Ishikawa (cell line): ENCODE measurements around the gene RHCG.

Experiments used
- CEBPB ChIP-seq: IDR thresholded peaks from 2 replicates; pipeline ENCODE4 v1.6.1; 2012
- CREB1 ChIP-seq: IDR thresholded peaks from 2 replicates; pipeline ENCODE4 v1.6.1; 2012; ENCODE audit warnings: low read depth
- EGR1 ChIP-seq: IDR thresholded peaks from 2 replicates; pipeline ENCODE4 v1.6.1; 2012
- EP300 ChIP-seq: IDR thresholded peaks from 2 replicates; pipeline ENCODE4 v1.6.1; 2012; ENCODE audit warnings: borderline replicate concordance
- FOXM1 ChIP-seq: IDR thresholded peaks from 2 replicates; pipeline ENCODE4 v1.6.1; 2012; ENCODE audit warnings: low read depth, borderline replicate concordance
- NFIC ChIP-seq: IDR thresholded peaks from 2 replicates; pipeline ENCODE4 v1.6.1; 2012
- RAD21 ChIP-seq: IDR thresholded peaks from 2 replicates; pipeline ENCODE4 v1.6.1; 2012; ENCODE audit warnings: low read depth
- TAF1 ChIP-seq: IDR thresholded peaks from 2 replicates; pipeline ENCODE4 v1.6.1; 2012; ENCODE audit warnings: low read depth, mild to moderate bottlenecking
- TCF12 ChIP-seq: IDR thresholded peaks from 2 replicates; pipeline ENCODE4 v1.6.1; 2012; ENCODE audit warnings: low read depth
- TEAD4 ChIP-seq: IDR thresholded peaks from 2 replicates; pipeline ENCODE4 v1.6.1; 2012
- YY1 ChIP-seq: IDR thresholded peaks from 2 replicates; pipeline ENCODE4 v1.6.1; 2012; ENCODE audit warnings: low read depth
- ZBTB7A ChIP-seq: IDR thresholded peaks from 2 replicates; pipeline ENCODE4 v1.6.1; 2012; ENCODE audit warnings: low read depth
- TF ChIP-seq, protein P1 (sequence below): IDR thresholded peaks from 2 replicates; pipeline ENCODE4 v1.6.1; 2012
- TF ChIP-seq, protein P2 (sequence below): IDR thresholded peaks from 2 replicates; pipeline ENCODE4 v1.6.1; 2012
- TF ChIP-seq, protein P3 (sequence below): IDR thresholded peaks from 2 replicates; pipeline ENCODE4 v1.6.1; 2012; ENCODE audit warnings: low read depth, mild to moderate bottlenecking

Gene RHCG

DNA sequence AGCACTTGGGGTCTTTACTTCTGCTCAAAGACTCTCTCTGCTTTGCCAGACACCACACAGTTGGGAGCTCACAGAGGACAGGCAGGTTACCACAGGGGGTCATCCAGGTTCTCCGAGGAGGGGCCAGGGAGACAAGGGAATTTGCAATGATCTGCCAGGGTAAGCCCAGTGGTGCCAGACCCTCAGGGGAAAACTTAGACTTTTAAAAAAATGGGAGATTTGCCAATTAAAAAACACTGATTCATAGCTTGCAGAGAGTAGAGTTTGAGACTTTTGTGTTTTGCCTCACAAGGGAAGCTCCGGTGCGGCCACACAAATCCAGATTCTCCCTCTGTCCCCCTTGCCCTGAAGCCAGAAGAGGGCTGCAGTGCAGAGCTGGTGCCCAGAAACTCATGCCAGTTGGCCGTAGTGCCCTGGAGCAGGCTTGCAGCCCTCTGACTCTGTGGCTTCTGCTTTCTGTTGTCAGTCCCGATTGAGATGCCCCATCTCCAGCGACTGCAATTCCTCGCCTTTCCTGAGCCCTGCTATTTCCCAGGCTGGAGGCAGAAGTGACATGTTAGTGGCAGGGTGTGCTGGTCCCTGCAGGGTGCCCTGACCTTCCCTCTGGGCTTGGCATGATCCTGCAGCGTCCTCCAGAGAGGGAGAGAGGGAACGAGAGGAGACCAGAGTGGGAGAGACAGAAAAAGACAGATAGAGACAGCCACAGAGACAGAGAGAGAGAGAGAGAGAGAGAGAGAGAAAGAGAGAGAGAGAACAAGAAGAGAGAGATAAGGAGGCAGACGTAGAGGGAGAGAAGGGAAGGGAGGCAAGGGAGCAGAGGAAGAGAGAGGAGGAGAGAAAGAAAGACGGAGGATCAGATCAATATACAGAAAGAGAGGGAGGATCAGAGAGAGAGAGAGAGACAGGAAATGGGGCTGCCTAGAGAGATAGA is 46.0 kb downstream of the RHCG start:
- TF ChIP-seq TAF1 (no peak), CEBPB (no peak), RAD21 (no peak), TCF12 (no peak), NFIC (no peak), YY1 (no peak), ZBTB7A (no peak)
- TF ChIP-seq, protein P1, sequence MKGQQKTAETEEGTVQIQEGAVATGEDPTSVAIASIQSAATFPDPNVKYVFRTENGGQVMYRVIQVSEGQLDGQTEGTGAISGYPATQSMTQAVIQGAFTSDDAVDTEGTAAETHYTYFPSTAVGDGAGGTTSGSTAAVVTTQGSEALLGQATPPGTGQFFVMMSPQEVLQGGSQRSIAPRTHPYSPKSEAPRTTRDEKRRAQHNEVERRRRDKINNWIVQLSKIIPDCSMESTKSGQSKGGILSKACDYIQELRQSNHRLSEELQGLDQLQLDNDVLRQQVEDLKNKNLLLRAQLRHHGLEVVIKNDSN, result no peak

DNA sequence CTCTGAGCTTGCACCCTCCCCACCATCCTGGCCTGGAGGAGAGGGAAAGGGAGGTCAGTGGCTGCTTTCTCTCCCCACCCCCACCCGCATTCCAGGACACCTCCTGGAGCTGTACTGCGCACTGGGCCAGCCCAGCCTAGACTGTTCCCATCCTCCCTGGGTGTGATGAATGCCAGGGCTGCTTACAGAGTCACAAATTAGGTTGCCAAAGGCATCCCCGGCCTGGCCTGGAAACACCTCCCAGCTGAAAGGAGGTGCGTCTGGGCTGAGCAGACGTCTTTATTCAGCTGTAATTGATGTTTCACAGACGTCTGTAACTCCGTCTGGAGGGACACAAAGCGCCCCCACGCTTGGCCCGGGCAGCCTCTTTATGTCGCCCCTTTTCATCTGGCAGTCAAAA is 47.6 kb downstream of the RHCG start:
- TF ChIP-seq TCF12 (no peak), FOXM1 (no peak), TEAD4 (no peak), TAF1 (no peak), EGR1 (no peak), YY1 (no peak), CEBPB (no peak), NFIC (no peak), RAD21 (no peak), ZBTB7A (no peak), CREB1 (no peak)
- TF ChIP-seq, protein P1, result no peak
- TF ChIP-seq, protein P2, sequence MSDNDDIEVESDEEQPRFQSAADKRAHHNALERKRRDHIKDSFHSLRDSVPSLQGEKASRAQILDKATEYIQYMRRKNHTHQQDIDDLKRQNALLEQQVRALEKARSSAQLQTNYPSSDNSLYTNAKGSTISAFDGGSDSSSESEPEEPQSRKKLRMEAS, result no peak

DNA sequence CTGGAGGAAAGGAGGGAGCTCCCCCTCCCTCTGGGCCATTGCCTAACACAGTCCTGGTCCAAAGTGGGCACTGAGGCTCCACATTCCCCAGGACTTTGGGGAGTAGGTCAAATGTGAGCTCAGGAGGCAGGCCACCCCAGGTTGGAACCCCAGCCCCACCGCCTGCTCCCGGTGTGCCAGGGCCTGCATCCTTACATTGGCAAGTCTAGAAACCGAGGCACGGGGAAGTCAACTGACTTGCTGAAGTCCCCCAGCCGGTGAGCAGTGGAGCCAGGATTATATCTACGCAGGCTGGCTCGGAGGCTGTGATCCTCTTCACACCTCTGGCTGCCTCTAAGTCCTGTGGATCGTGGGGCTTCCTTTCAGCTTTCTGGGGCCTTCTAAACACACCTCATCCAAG is 48.7 kb downstream of the RHCG start:
- no peak for TF ChIP-seq FOXM1
- TF ChIP-seq, protein P3, sequence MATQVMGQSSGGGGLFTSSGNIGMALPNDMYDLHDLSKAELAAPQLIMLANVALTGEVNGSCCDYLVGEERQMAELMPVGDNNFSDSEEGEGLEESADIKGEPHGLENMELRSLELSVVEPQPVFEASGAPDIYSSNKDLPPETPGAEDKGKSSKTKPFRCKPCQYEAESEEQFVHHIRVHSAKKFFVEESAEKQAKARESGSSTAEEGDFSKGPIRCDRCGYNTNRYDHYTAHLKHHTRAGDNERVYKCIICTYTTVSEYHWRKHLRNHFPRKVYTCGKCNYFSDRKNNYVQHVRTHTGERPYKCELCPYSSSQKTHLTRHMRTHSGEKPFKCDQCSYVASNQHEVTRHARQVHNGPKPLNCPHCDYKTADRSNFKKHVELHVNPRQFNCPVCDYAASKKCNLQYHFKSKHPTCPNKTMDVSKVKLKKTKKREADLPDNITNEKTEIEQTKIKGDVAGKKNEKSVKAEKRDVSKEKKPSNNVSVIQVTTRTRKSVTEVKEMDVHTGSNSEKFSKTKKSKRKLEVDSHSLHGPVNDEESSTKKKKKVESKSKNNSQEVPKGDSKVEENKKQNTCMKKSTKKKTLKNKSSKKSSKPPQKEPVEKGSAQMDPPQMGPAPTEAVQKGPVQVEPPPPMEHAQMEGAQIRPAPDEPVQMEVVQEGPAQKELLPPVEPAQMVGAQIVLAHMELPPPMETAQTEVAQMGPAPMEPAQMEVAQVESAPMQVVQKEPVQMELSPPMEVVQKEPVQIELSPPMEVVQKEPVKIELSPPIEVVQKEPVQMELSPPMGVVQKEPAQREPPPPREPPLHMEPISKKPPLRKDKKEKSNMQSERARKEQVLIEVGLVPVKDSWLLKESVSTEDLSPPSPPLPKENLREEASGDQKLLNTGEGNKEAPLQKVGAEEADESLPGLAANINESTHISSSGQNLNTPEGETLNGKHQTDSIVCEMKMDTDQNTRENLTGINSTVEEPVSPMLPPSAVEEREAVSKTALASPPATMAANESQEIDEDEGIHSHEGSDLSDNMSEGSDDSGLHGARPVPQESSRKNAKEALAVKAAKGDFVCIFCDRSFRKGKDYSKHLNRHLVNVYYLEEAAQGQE, result no peak
- TF ChIP-seq YY1, result no peak
- TF ChIP-seq NFIC, result no peak
- TF ChIP-seq, protein P1, result no peak
- TF ChIP-seq ZBTB7A, result no peak
- TF ChIP-seq, protein P2, result no peak
- TF ChIP-seq EGR1, result no peak
- no peak for TF ChIP-seq TCF12
- no peak for TF ChIP-seq TEAD4
- no peak for TF ChIP-seq EP300
- no peak for TF ChIP-seq TAF1
- TF ChIP-seq CEBPB, result no peak
- TF ChIP-seq RAD21, result no peak

DNA sequence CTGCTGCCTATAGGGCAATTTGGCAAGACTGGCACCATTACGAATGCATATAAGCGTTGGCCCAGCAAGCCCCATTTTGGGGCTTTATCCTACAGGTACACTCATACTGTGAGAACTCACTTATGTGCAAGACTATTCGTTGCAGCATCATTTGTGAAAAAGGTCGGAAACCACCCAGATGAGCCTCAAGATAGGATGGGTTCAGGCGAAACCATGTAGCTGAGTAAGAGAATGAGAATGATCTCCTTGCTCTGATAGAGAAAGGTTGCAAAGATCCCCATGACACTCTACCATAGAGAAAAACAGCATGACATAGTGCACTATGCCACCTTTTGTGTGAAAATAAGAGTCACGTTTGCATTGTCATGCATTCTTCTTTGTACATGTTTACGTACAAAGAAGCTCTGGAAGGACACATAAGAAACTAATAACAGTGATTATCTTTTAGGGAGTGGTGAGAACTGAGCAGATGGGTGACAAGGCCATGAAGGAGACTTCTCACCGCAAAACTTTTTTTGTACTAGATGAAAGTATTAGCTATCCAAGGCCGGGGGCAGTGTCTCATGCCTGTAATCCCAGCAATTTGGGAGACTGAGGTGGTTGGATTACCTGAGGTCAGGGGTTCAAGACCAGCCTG is 50.0 kb downstream of the RHCG start:
- no peak for TF ChIP-seq YY1
- TF ChIP-seq EP300, result no peak
- TF ChIP-seq CEBPB, result no peak
- no peak for TF ChIP-seq TAF1
- TF ChIP-seq NFIC, result no peak
- TF ChIP-seq TCF12, result no peak
- TF ChIP-seq FOXM1, result no peak
- TF ChIP-seq, protein P2, result no peak
- TF ChIP-seq, protein P3, result no peak
- TF ChIP-seq ZBTB7A, result no peak
- TF ChIP-seq RAD21, result no peak
- TF ChIP-seq TEAD4, result no peak
- TF ChIP-seq, protein P1, result no peak
- TF ChIP-seq CREB1, result no peak
